ACC112 (cell line): Measurements from ENCODE around the gene HOXD11.

ENCODE experiments used
- H2AFZ ChIP-seq: fragments of 200-600 bp; sonication (generic); one replicate; pipeline ENCODE4 v1.6.0; 2017; ENCODE audit warnings: antibody characterized with exemption, low read length; ENCODE audit not compliant: unreplicated experiment
- H3K27ac ChIP-seq: fragments of 200-600 bp; sonication (generic); 2 replicates; pipeline ENCODE4 v1.5.1; 2014; ENCODE audit warnings: low read depth, mild to moderate bottlenecking, antibody characterized with exemption, low read length, moderate library complexity
- H3K27me3 ChIP-seq: fragments of 200-600 bp; sonication (generic); 2 replicates; pipeline ENCODE4 v1.6.1; 2014; ENCODE audit warnings: mild to moderate bottlenecking, antibody characterized with exemption, low read length, moderate library complexity, mixed read lengths; ENCODE audit not compliant: insufficient read depth
- H3K36me3 ChIP-seq: fragments of 200-600 bp; sonication (generic); 2 replicates; pipeline ENCODE4 v1.6.1; 2016; ENCODE audit warnings: mild to moderate bottlenecking, antibody characterized with exemption, low read length, moderate library complexity, mixed read lengths; ENCODE audit not compliant: insufficient read depth
- H3K4me1 ChIP-seq: fragments of 200-600 bp; sonication (generic); one replicate; pipeline ENCODE4 v1.6.1; 2016; ENCODE audit warnings: low read length, mixed read lengths; ENCODE audit not compliant: insufficient read depth, unreplicated experiment, control insufficient read depth
- H3K4me3 ChIP-seq: fragments of 200-600 bp; sonication (generic); 2 replicates; pipeline ENCODE4 v1.5.1; 2014; ENCODE audit warnings: mild to moderate bottlenecking, low read depth, low read length
- H3K79me2 ChIP-seq: fragments of 200-600 bp; sonication (generic); one replicate; pipeline ENCODE4 v1.6.0; 2016; ENCODE audit warnings: low read length; ENCODE audit not compliant: control insufficient read depth, unreplicated experiment, insufficient read depth

HOXD11 gene

GRCh38 chr2:176088937-176089842 is 17.9 kb upstream of the HOXD11 start:
- no peaks in the 10 kb centered on the region for H3K79me2 ChIP-seq
- H3K27ac ChIP-seq: no peak overlapping the region
- H3K4me1 ChIP-seq: no peaks in the 10 kb centered on the region
- no peak overlapping the region for H3K4me3 ChIP-seq
- peaks cover 98% of the 10 kb centered on the region for H3K27me3 ChIP-seq
- H3K36me3 ChIP-seq: no peaks in the 10 kb centered on the region
- H2AFZ ChIP-seq: no peak overlapping the region

GRCh38 chr2:176089843-176090395 is 17.2 kb upstream of the HOXD11 start:
- no peak overlapping the region for H3K4me3 ChIP-seq
- peaks cover 98% of the 10 kb centered on the region for H3K27me3 ChIP-seq
- no peaks in the 10 kb centered on the region for H3K36me3 ChIP-seq
- no peaks in the 10 kb centered on the region for H3K79me2 ChIP-seq
- H3K27ac ChIP-seq: no peak overlapping the region
- no peak overlapping the region for H2AFZ ChIP-seq
- H3K4me1 ChIP-seq: no peaks in the 10 kb centered on the region

- H3K36me3 ChIP-seq: no peaks in the 10 kb centered on the region
- H3K27me3 ChIP-seq: peaks cover 98% of the 10 kb centered on the region
- H3K79me2 ChIP-seq: no peaks in the 10 kb centered on the region
- no peaks in the 10 kb centered on the region for H3K4me1 ChIP-seq
- H3K4me3 ChIP-seq: no peak overlapping the region
- no peak overlapping the region for H3K27ac ChIP-seq
- no peak overlapping the region for H2AFZ ChIP-seq
These were observed 16.2 kb upstream of the HOXD11 start for GRCh38 chr2:176090862-176091261.

GRCh38 chr2:176091329-176092258 is 15.5 kb upstream of the HOXD11 start:
- no peak overlapping the region for H3K4me3 ChIP-seq
- peaks cover 98% of the 10 kb centered on the region for H3K27me3 ChIP-seq

GRCh38 chr2:176092270-176093144 is 14.6 kb upstream of the HOXD11 start, which contains the start of gene HOXD13:
HOXD13 (plus strand) TSS chr2:176092721; CDS start chr2:176092891, 170 bp downstream.
- no peaks in the 10 kb centered on the region for H3K4me1 ChIP-seq
- peak within 1 kb of the TSS; percentile 49; the same call in 1 of the 2 replicates for H3K4me3 ChIP-seq
- no peak within 1 kb of the TSS for H2AFZ ChIP-seq
- no peaks in the 10 kb centered on the region for H3K36me3 ChIP-seq
- H3K27ac ChIP-seq: no peak within 1 kb of the TSS
- H3K79me2 ChIP-seq: no peaks in the 10 kb centered on the region
- H3K27me3 ChIP-seq: peaks cover 98% of the 10 kb centered on the region

More at GRCh38 chr2:176091329-176092258, 15.5 kb upstream of the HOXD11 start:
- no peaks in the 10 kb centered on the region for H3K36me3 ChIP-seq
- no peak overlapping the region for H3K27ac ChIP-seq
- no peaks in the 10 kb centered on the region for H3K79me2 ChIP-seq
- no peak overlapping the region for H2AFZ ChIP-seq
- H3K4me1 ChIP-seq: no peaks in the 10 kb centered on the region

GRCh38 chr2:176093145-176093897 is 13.8 kb upstream of the HOXD11 start:
- Histone ChIP-seq H3K4me1 (no peaks in the 10 kb centered on the region), H3K27ac (no peak overlapping the region), H2AFZ (no peak overlapping the region), H3K79me2 (no peaks in the 10 kb centered on the region), H3K36me3 (no peaks in the 10 kb centered on the region), H3K4me3 (peak overlapping the region; percentile 49; the same call in 1 of the 2 replicates), H3K27me3 (peaks cover 97% of the 10 kb centered on the region)

- H3K36me3 ChIP-seq: no peaks in the 10 kb centered on the region
- no peaks in the 10 kb centered on the region for H3K4me1 ChIP-seq
- H3K79me2 ChIP-seq: no peaks in the 10 kb centered on the region
- H3K4me3 ChIP-seq: no peak overlapping the region
- peaks cover 97% of the 10 kb centered on the region for H3K27me3 ChIP-seq
- no peak overlapping the region for H3K27ac ChIP-seq
- no peak overlapping the region for H2AFZ ChIP-seq
These were observed 13.2 kb upstream of the HOXD11 start for GRCh38 chr2:176093898-176094249.

GRCh38 chr2:176094349-176094748 is 12.7 kb upstream of the HOXD11 start:
- no peak overlapping the region for H3K27ac ChIP-seq
- H3K4me1 ChIP-seq: no peaks in the 10 kb centered on the region
- no peak overlapping the region for H3K4me3 ChIP-seq
- no peak overlapping the region for H2AFZ ChIP-seq
- no peaks in the 10 kb centered on the region for H3K79me2 ChIP-seq
- no peaks in the 10 kb centered on the region for H3K36me3 ChIP-seq
- H3K27me3 ChIP-seq: peaks cover 97% of the 10 kb centered on the region

- no peaks in the 10 kb centered on the region for H3K79me2 ChIP-seq
- no peak overlapping the region for H2AFZ ChIP-seq
- H3K4me3 ChIP-seq: no peak overlapping the region
- H3K27me3 ChIP-seq: peaks cover 97% of the 10 kb centered on the region
- H3K36me3 ChIP-seq: no peaks in the 10 kb centered on the region
- H3K4me1 ChIP-seq: no peaks in the 10 kb centered on the region
- H3K27ac ChIP-seq: no peak overlapping the region
These were observed 11.7 kb upstream of the HOXD11 start for GRCh38 chr2:176095421-176095820.
